ENCODE measurements around the gene MRM3.
"Not testable (repeated sequence)": the region's sequence is repeated elsewhere in the genome, so short reads cannot be mapped to it uniquely, and the experiment has no call there.

Gene MRM3

DNA sequence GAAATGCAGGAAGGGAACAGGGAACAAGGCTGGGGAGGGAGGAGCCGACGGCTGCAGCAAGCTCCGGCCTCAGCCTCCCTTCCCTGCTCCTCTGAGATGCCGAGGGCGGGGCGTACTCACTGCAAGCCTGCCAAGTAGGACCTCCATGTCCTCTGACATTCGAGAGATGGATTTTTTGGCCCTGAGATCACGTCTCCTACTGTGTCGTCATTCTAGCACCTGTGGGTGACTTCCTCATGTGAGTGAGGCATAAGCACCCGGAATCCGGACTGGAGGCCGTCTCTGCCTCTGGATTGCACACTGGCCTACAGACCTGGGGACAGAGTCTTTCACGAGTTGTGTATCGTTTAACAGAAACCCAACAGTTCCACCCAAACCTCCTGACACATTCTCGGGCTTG is 14.5 kb downstream of the MRM3 start:
- DNase-seq (ENCODE audit: low spot score): no peak

DNA sequence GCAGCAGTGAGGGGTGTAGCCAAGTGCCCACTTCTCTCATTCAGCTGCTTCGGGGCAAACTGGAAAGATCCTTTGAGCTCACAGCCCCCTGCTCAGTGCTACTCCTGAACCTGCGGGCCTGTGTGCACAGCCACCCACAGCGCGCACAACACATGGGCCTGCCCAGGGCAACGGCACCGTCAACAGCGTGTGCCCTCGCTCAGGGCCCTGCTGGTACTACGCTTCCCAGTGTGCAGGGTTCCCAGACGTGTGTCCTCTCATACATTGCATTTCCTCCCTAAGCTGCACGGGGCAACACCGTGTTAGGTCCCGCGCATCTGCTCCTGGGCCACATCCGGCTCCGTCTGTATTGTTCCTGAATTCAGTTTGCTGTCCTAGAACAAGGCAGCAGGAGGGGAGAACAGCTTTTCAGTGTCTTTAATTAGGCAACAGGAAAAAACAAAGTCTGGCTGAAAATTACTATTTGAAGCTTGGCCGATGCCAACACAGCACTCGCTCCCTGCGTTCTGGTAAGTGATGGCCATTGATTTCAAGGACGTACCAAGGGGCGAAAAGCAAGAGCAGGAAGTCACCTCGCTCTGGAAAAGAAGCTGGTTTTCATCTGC is 15.2 kb downstream of the MRM3 start:
- no peak for DNase-seq (ENCODE audit: low spot score)

DNA sequence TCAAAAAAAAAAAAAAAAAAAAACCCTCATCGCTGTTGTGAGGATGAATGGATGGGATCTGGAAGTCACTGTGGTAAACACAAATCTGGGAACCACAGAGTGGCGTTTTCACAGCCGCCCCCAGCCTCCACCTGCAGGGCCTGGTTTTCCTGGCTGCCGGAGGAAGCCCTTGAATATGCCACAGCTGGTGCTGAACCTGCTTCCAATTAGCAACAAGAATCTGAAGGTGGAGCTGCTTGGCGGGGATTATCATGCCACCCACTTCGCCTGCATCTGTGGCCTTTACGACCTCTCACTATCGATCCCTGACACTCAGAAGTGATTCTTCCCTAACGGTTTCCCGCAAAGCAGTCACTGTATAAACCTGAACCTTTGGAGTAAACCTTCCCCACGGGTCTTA is 16.1 kb downstream of the MRM3 start:
- DNase-seq (ENCODE audit: low spot score): no peak

DNA sequence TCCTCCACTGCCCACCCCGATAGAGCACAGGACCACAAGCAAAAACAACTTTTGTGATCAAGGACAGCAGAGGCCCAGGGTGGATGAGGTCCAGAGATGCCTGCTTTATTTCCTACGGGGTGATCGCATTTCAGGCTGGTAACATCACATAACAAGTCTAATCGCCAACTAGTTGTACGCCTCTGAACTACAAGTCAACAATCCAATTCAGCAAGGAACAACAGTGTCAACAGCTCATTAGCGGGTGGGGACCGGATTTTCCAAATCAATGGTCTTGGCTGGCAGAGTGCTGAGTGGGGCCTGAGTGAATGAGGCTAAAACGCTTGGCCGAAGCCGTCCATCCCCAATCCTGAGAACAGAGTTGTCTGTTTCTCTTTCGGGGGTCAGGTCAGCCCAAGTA is 17.1 kb downstream of the MRM3 start:
- DNase-seq (ENCODE audit: low spot score): no peak

DNA sequence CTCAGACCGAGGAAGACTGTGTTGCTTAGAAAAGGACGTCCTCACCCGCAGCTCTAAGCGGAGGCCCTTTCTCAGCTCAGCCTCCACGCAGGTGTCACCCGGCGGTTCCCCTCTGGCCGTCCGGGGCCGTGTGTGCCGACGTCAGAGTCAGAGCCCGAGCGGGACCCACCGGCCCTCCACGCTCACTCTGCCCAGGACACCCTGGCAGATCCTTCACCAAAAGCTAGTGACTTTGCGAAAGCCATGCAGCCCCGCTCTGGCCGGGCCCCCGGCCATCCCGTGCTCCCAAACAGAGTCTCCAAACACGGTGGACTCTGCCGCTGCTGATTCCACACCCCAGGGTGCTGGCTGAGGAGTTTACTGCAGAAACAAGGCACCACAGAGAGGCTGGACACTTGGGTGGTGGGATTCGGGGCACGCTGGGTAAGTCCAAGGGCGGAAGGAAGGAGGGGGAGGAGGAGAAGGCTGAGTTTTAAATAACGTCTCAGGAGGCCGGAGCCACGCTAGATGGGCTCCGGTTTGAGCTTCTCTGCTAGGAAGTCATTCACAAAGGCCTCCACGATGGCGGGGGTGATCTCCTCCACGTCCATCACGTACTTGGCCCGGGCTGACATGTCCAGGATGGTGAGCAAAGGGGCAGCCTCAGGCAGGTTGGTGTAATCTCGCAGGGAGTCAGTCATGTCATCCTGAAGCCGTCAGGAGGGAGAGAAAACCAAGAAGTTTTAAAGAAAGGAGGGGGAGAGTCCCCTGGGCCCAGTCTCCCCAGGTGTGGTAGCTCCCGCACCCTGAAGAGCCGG is 18.5 kb downstream of the MRM3 start:
- no peak for DNase-seq (ENCODE audit: low spot score)

DNA sequence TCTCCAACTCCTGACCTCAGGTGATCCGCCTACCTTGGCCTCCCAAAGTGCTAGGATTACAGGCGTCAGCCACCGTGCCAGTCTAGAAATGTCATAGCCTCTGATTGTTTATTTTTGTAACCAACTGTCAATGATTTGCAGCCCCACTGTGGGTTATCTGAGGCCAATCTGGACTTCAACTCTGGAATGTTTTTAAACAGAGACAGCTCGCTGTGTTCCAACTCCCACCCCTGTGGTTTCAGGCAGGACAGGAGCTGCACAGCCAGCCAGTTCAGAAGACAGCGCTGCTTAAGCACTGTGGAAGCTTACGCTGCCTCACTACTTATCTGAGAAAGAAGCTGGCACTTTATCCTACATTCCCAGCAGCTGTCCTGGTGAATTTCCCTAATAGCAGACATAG is 19.5 kb downstream of the MRM3 start:
- DNase-seq (ENCODE audit: low spot score): no peak

DNA sequence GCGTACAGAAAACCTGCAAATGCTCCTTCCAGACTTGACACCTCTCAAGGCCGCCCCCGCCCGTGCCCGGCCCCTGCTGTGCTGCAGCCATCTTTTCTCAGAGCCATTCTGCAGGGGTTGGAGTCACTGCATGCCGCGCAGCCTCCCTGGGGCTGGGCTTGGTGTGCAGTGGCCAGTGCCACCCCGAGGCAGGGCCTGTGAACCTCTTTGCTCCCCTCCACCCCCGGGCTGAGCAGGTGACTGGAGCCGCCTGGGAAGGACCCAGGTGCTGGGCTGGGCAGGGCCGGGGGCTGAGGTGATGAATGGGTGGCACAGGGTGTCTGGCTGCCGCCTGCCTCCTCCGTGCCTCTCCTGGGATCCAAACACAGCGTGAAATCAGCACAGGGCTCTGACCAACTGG is 20.3 kb downstream of the MRM3 start:
- DNase-seq (ENCODE audit: low spot score): no peak

DNA sequence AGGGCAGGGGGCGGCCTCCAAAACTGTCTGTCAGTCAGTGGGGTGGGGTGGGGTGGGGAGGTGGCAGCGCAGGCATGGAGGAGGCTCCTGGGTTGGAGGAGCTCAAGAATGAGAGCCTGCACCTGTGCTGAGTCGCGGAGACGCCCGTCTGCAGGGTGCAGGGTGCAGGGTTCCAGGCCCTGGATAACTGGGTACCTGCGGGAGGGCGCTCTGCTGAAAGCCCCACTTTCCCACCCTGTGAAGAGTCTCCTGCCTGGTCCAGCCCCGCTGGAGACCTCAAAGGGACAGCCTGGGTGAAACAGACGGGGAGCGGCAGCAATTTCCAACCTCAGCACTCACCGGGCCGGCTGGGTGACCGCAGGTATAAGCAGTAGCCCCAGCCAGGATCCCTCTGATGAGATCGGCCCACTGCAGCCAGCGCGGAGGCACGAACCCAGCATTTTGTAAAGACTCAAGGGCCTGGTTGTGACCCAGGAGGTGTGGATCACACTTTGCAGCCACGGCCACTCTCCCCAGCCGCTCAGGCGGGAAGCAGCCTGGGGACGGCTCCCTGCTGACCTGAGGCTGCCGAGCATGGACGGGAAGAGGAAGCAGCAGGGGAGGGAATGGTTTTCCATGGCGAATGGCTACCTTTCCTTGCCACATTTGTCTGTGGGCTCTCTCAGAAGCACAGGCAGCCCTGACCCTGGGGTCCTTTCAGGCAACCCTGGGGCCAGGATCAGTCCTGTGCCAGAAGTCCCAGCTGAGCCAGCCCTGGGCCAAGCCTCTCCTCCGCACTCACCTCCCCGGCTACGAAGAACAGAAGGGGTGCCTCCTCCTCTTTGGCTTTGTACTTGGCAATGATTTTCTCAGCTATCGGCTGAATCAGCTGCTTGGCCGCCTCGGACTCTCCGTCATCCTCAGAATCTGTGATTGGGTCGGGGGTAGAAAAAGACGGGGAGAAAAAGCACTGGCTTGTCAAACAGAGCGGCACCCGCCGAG is 21.0 kb downstream of the MRM3 start:
- no peak for DNase-seq (ENCODE audit: low spot score)

DNA sequence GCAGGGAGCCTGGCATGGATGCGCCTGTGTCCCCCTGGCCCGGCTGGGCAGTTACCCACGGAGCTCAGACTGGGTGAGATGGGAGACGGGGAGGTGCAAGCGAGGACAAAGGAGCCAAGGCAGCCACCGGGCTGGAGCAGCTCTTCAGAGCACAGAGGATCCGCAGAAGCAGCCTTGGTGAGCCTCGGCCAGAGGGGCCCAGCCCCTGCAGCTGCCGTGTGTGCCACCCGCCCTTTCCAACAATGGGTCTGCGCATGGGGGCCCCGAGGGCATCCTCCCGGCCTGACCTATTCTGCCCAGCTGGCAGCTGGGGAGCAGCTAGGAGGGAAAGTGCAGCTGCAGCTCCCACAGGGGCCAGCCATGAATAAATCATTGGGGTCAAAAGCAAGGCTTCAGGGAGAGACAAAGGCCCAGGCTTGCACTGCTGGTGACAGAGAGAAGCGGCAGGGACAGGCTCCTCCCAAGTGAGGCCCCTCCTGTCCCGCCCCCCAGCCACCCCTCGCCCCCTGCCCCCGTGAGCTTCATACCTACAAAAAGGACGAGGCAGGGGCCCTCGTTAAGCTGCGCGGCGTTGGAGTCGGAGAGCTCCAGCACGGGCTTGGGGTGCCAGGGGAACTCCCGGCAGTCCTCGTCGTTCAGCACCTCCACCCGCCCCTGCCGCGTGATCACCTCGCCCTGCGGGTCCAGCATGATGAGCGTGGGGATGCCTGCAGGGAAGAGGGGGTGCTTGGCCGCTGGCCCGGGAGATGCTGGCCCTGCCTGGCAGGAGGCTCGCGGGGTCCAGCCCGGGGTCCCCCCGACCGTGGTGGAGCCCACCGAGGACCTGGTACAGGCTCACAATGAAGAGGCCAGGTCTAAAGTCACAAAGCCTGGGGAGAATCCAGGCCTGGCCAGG is 22.6 kb downstream of the MRM3 start:
- DNase-seq (ENCODE audit: low spot score): no peak

DNA sequence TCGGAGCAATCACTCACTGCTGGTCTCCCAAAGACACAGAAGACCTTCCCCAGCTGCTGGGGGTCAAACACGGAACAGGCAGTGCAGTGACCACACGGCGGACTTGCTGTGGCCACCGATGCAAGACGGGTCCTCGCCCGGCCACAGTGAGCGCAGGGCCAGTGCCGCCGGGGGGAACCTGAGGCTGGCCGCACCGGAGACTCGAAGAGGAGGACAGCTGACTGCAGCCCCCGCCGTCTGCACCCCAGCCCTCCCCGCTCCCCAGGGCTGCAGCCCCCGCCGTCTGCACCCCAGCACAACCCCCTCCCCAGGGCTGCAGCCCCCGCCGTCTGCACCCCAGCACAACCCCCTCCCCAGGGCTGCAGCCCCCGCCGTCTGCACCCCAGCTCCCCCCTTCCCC is 23.7 kb downstream of the MRM3 start:
- DNase-seq (ENCODE audit: low spot score): not testable (repeated sequence)

DNA sequence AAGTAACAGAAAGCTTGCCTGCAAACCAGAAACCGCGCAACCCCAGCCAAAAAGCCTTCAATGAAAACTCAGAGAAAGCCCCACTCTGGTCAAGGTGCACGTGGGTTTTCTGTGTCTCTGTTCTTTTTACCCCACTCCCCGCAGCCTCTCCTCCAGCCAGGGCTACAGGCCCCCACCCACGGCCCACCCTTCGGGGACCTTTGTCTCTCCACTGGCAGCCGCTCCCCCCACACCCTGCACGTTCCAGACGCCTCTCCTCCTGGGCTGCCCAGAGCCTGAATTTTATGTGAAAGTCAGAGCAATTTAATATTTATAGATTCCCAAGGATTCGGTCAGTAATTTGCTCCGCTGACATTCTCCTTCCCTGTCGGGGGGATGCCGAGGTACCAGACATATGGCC is 24.2 kb downstream of the MRM3 start:
- DNase-seq (ENCODE audit: low spot score): no peak

DNA sequence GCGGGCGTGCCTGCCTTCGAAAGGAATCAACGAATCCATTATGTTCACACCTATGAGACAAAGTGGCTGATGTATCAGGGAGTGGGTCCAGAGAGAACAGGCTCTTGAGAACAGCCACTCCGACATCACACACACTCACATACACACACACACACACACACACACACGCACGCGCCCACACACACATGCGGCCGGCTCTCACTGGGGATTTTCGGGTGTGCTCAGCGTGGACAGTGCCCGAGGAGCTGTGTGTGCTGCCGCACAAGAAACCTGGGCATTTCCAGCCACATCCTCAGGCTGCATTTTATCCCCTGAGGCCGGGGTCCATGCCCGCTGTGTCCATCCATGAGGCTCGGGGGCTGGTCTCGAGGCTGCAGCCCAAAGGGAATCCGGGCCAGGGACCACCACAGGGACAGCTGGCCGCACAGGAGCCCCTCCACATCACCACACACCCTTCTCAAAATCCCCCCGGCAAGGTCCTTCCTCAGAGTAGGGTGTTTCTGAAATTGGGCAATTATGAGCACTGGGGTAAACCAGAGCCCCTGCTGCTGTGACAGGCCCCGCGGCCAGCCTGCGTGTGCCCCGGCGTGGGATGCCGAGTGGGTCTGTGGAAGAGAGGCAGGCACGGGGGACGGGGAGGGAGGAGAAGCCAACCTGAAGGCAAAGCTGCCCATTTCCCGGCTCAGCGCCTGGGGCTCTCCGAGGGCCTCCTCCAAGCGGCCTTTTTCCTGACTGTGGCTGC is 24.8 kb downstream of the MRM3 start:
- no peak for DNase-seq (ENCODE audit: low spot score)

DNA sequence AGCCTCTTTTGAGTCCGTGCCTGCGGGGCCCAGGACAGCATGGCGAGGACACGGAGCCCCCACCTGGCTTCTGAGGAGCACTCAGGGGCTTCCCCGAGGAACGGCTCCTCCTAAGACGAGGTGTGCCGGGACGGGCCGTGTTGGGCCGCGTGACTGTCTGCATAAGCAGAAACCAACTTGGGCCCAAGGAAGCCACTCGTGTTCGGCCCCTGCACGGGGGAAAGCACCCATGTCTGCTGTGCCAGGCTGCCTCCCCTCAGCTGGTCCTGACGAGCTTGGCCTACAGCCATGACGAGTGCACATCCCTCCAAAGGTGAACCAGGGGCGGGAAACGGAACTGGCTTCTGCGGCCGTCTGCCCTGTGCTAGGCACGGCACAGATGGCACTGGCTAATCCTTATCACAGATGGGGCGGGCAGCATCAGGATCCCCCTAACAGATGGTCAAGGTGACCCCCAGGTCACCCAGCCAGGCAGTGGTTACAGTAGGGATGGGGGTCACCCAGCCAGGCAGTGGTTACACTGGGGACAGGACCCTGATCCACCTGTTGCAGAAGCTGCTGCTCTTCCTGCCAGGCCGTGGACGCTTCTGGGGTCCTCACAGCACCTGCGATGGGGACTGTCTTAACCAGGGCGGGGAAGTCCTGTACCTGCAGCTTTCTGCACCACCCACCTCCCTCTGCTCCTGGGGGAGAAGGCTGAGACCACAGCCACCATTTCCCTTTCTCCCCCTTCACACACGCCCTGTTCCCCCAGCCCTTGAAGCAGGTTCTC is 25.6 kb downstream of the MRM3 start:
- DNase-seq (ENCODE audit: low spot score): no peak

DNA sequence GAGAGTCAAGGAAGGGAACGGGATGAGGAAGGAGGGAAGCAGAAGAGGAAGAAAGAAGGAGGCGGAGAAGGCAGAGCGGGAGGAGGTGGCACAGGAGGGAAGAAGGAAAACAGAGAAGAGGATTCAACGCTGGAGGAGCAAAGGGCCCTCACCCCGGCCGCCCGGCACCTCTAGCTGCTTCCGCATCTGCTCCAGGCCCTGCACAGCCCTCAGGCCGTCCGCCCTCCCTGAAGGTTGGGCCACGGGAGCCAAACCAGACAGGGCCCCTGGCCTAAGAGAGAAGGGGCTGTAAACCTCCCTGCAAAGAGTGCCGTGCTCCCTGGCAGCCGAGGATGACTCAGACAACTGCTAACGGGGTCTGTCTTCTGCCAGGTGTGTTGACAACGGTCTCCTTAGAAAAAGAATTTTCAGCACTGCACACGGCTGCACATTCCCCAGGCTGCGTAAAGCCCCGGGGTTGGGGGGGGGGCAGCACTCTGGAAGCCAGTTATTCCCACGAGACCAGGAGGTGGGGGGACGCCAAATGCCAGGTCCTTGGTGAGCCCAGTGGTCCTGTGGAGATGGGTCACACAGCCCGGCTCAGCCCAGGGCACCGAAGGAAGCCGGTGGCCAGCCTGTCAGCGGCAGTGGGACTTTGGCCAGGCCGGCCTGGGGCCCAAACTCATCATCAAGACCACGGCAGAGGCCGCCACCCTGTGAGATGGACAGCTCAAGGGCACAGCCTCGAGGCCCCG is 29.1 kb downstream of the MRM3 start:
- no peak for DNase-seq (ENCODE audit: low spot score)

DNA sequence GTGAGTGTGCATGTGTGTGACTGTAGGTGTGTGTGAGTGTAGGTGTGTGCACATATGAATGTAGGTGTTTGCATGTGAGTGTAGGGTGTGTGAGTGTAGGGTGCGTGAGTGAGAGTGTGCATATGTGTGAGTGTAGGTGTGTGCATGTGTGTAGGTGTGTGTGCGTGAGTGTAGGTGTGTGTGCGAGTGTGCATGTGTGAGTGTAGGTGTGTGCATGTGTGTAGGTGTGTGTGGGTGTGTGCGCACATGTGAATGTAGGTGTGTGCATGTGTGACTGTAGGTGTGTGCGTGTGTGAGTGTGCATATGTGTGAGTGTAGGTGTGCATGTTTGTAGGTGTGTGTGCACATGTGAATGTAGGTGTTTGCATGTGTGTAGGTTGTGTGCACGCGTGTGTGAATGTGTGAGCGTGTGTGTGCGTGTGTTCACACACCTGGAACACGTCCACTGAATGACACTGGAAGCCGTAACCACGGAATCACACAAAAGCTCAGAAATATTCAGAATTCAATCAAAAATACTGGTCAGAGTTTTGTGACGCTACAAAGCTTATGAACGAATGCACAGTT is 30.6 kb downstream of the MRM3 start:
- no peak for DNase-seq (ENCODE audit: low spot score)

DNA sequence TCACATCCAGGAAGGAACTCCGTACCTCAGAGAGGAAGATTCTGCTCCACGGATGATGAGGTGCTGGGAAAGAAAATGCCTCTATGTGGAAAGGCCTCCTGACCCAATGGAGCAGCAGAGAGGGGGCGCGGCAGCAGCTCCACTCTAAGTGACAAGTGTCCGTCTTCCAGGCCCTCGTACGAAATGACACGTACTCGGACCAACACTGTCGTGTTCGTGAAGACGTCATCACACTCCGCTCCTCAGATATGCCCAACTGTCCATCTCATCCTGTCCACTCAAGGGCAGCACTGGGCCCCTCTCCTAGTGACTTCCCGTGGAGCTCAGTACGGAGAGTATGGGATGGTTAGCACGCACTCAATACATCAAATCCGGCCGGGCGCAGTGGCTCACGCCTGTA is 32.2 kb downstream of the MRM3 start:
- no peak for DNase-seq (ENCODE audit: low spot score)

DNA sequence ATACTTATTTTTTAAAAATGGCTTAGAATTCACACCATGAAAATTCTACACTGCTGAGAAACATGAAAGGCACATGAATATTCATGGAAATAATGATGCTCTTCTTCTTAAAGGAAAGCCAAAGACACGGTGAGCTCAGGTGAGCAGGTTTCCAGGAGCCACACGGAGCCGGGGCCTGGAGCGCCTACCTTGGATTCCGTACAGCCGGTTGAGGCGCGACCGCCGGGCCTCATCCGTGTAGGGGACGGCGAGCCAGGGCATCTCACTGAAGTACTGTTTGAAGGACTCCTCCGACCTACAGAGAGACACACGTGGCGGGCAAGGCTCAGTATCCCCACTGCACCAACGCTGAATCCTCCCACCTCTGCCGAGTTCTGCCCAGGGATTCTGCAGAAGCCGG is 37.1 kb downstream of the MRM3 start:
- no peak for DNase-seq (ENCODE audit: low spot score)

DNA sequence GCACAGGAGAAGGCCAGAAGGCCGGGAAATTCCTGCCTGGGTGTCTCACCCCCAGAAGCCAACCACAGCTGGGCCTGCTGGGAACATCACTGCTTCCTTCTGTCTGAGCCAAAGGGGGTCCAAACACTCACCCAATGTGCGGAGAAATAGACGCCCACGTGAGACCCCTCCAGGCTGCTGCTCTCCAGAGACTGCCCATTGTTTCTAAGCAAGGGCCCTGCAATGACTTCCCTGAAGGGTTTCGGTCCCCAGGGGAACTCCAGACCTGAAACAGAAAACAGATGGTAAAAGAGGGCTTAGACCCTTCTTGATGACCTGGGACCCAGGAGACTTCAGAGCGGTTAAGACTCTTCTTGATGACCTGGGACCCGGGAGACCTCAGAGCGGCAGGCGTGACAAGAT is 41.3 kb downstream of the MRM3 start:
- no peak for DNase-seq (ENCODE audit: low spot score)

DNA sequence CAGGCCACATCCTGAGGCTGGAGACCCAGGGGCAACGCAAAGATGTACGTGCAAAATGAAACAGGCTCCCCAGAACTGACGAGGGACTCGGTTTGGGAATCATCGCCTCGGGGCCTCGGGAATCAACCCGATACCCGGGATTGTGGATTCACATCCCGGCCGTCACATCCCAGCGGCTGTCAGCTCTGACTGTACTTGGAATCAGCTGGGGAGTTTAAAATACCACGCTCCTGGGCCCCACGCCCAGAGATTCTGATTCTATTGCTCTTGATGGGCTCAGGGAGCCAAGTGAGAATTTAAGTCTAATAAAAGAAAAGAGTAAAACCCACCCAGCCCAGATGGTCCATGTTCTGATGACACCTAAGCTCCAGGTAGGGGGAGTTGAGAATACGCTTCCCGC is 42.2 kb downstream of the MRM3 start:
- no peak for DNase-seq (ENCODE audit: low spot score)
